Kidney tubule cell (primary cell): ENCODE measurements around the gene SLC24A4.
"Not testable (repeated sequence)": the region's sequence is repeated elsewhere in the genome, so short reads cannot be mapped to it uniquely, and the experiment has no call there.

Experiments
- DNase-seq: peaks from one replicate; pipeline ENCODE4 v3.0.0-alpha.2; 2018; ENCODE audit warnings: low spot score

Gene SLC24A4

DNA sequence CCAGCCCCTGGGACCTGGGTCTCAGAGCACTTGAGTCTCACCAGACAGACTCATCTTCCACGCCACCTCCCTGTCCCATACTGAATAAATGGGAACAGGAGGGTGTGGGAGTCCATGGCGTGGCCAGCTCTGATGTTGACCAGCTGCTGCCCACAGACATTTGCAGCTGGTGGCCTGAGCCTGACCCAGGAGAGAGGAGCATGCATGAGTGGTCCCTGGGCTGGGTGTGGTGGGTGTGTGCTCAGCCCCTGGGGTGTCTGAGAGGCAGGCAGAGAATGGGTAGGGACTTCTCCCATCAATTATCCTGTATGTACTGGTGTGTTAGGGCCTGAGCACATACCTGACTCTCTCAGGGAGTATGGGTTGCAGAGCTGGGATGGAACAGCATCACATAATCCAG is 49.3 kb downstream of the SLC24A4 start:
- DNase-seq: no peak

DNA sequence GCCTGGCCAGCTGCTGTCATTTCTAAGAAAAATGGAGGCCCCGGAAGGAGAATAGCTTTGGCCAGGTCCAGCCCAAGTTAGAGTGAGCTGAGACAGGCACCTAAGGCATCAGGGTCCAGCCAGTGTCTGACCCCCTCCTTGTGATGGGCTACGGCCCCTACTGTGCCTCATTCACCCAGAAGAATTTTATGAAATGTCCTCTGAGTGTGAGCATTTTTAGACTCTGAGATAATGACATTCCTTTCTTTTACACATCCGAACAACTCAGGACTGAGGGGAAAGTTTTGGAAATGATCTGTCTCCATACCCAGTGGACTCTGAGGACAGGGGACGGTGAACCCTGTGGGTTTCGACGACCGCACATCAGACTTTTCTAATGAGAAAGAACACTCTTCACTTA is 50.4 kb downstream of the SLC24A4 start:
- DNase-seq: no peak

DNA sequence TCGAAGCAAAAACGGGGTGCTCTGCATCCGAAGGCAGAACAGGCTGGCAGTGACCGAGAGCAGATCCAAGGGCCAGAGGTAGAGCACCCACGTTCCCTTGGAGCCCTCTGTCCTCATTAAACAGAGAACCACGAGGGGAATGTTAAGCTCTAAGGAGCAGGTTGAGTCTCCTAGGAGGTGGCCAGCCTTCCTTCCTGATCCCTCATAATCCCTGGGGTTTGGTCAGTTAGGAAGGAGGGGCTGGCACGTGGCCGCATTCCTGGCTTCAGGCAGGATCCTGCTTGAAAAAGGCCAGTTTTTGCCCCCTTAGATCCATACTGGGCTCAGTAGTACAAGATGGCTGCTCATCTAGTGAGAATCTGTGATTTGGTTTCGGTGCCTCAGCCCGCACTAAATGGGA is 57.2 kb downstream of the SLC24A4 start:
- DNase-seq: no peak

DNA sequence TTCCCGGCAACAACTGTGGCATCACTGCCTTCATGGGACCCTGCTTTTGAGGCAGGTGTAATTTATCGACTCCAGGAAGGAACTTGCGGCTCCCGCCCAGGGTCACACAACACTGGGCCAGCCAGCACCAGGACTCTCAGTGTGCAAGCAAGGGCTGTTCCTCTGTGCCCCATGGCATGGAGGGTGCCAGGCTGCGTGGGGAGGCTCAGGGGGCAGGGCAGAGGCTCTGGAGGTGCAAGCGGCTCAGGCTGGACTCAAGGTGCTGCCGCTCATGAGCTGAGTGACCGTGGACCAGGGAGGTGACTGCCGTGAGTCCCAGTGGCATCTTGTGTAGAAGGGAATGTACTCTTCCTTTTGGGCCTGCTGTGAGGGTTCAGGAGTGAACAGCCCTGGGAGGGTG is 57.6 kb downstream of the SLC24A4 start:
- no peak for DNase-seq

DNA sequence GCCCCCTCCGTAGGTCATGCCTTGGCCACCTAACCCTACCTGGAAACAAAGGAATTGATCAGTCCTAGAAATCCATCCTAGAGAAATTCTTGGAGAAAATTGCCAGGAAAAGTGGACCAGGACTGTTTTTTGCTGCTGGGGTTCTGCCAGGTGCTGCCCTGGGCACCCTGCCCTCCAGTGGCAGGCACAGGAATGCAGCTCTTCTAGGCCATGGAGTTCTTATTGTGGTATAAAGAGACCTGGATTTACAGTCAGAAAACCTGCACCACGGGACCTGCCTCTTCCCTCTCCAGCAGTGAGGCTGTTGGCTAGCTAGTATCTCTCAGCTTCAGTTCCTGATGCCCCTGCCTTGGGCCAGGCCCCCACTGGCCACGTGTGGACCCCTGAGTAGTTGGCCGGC is 59.7 kb downstream of the SLC24A4 start:
- DNase-seq: peak; percentile 28

DNA sequence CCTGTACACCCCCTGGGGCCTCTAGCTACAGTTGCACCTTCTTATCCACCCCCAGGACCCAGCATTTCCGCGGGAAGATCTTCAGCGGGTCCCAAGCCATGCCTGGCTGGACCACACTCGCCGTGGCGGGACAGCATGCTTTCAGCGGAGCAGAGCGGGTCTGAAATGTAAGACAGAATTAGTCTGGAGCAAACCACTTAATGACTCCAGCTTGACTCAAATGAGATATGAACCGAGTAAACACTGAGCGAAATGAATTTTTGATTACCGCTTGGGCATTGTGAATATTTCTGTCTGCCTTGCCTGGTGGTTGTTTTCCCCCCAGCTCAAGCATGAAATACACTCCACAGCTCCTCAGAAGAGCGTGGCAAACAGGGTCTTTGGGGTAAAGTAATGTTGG is 60.8 kb downstream of the SLC24A4 start:
- no peak for DNase-seq

DNA sequence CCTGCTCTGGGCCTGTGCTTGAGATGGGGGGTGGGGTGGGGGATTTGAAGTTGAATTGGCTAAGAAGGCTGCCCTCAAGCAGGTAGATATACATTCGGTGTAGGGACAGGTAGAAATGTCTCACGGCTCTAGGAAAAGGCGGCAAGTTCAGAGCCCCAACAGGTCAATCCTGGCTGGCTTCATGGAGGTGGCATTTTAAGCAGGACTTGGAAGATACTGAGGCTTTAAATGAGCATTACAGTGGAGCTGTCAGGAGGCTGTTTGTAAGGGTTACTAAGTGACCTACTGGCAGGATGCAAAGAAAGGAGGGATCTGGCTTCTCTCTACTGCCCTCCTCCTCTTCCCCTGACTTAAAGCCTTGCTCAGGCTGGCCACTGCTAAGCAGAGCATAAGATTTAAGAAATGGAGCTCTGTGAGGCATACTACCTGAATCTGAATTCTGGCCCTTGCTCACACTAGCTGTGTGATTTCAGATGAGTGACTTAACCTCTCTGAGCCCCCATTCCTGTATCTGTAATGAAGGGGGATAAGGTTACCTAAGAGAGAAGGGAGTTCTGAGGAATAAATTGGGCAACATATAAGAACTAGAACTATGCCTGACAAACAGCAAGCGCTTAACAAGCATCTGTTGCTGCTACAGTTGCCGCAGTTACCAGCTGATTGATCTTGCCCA is 61.6 kb downstream of the SLC24A4 start:
- no peak for DNase-seq

DNA sequence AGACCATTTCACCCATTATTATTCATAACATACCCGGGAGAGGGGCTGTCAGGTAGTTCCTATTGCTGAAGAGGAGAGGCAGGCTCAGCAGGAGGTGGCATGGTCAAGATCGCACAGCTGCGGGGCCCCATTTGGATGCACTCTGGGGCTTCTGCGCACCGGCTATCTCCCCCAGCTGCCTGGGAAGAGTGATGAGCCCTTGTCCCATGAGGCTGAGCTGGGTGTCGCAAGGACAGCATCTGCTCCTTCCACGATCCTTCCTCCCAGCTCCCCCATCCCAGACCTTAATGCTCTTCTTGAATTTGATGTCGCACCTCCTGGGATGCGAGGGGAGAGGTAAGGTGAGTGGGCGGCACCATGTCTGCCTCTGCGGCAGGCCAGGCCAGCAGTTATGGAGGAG is 62.6 kb downstream of the SLC24A4 start:
- no peak for DNase-seq

DNA sequence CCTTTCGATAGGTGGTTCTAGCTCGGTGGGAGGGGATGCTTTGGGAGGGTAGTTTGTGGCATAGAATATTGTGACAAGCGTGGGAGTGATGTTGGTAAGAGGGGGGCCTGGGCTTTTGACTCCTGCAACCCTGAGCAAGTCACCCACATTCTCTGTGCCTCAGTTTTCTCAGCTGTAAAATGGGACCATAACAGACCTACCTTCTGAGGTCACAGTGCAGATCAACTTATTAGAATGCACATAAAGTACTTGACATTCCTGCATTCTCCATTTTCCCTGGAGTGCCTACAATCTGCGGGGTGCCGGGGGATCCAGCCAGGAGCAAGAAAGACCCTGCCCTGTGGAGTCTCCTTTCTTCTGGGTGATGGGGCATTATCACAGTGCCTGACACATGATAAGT is 63.2 kb downstream of the SLC24A4 start:
- no peak for DNase-seq

DNA sequence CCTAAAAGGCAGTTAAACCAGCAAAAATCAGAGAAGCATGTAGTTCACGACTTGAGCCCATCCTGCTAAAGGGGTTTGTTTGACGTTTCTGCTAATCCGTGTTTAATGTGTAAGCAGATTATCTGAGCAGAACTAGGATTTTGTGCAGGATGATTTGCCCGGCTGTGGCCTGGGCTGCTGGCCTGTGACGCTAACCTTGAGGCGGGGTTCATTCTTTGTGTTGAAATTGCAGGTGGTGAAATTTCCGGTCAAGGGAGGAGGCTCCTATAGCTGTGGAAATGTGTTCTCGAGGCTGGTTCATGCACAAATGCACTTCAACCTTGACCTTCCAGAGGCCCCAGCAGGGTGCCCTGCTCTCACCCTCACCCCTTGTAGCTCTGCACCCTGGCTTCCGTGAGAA is 63.7 kb downstream of the SLC24A4 start:
- DNase-seq: no peak

DNA sequence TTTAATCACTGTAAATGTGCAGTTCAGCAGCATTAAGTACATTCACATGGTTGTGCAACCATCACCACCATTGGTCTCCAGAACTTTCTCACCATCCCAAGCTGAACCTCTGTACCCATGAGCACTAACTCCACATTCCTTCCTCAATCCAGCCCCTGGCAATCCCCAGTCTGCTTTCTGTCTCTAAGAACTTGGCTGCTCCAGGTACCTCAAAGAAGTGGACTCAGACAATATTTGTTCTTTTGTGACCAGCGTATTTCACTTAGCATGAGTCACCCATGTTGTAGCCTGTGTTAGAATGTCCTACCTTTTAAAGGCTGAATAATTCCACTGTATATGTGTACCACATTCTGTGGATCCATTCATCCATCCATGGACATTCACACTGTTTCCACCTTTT is 64.6 kb downstream of the SLC24A4 start:
- DNase-seq: no peak

DNA sequence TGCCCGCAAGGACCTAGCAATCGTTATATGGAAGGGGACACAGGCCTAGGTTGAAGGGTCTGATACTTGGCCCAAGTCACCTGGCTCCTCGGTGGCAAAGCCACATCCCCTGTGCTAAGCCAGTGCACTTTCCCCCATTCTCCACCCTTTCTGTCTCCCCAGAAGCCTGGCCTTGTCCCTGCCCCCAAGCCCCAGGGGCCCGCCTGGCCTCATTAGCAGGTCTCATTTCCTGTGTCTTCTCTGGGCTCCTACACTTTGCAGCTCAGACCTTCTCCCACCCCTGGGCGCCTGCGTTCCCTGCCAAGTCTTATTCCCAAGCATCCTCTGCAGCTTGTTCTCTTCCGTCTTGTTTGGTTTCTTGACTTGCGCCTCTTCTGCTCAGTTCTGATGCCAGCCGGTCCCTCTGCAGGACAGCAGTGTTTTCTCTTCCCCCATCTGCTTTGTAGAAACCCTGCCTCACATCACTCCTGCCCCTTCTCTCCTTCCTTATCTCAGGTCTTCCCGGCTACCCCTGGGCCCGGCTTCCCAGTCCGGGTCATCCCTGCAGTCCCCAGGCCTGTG is 66.7 kb downstream of the SLC24A4 start:
- DNase-seq: no peak

DNA sequence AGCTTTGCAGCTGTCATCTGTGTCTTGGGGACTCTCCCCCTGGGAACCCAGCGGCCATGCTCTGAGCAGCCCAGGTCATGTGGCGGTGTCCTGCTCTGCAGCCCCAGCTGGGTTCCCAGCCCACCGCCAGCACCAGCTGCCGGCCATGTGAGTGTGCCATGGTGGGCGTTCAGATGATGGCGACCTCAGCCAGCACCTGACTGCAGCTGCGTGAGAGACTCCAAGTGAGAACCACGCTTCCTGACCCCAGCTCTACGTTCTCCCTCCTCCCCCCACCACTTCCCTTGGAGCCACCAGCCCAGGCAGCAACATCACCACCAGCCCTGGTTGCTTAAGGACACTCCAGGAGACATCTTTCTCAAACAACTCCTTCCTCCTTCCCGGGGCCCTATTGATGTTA is 68.8 kb downstream of the SLC24A4 start:
- no peak for DNase-seq

DNA sequence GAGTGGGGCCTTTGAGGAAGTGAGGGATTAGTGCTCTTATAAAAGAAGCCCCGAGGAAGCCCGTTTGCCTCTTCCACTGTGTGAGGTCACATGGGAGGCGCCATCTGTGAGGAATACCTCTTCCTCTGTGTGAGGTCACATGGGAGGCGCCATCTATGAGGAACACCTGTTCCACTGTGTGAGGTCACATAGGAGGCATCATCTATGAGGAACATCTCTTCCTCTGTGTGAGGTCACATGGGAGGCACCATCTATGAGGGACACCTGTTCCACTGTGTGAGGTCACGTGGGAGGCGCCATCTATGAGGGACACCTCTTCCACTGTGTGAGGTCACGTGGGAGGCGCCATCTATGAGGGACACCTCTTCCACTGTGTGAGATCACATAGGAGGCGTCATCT is 69.7 kb downstream of the SLC24A4 start:
- DNase-seq: no peak

DNA sequence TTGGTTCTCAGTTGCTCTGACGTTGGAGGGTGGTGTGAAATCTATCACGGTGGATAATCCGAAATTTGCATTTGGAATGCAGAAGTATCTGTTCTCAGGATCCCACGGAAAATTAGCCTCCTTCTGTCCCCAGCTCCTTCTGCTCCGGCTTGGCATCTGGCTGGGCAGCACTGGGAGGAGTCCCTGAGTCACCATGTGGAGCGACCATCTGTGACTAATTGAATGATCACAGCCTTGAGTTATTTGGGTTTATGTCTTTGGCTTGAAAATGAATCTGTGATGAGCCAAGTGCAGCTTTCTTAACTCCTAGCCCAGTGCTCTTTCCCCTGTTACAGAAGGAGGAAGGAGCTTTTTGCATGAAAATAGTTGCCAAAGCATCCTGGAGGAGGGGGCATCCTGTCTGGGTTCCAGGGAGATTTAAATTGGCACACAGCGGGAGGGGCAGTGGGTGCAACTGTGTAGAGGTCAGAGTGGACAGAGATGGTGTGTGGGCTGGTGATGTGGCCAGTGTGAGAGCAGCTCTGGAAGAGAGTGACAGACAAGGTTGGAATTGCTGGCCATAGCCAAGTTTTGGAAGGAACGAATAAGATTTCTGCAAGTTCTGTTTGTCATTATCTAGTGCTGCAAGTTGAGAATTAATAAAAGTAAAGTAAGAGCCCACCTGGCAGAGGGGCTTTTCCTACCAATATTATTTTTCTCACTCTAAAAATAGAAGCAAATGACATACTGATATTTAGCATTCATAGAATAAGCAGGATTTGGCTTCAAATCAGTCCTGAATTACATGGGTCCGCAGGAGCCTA is 74.4 kb downstream of the SLC24A4 start:
- DNase-seq: peak; percentile 88

DNA sequence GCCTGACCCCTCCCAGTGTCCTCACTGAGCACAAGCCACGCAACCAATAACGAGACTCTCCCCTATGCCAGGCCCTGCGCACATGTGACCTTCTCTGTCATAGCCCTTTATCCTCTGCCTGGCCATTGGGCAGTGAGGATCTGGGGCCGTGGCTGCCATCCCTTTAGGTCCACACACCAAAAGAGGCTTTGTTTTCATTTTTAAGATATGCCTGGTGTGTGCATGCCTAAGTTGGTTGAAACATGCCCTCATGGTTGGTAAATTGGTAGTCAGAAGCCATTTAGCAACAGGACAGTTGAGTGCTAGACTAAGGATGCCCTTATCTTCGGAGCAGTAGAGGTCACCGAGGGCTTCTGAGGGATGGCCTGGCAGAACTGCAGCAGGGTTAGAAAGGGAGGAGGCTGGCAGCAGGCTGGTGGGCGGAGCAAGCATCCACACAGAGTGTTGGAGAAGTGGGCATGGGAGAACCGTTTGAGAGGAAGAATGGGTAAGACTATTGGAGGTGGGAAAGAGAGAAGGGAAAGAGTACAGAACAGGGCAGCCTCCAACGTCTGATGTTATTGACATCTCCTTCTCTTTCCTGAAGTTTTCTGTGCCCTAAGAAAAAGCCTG is 75.1 kb downstream of the SLC24A4 start:
- DNase-seq: no peak

DNA sequence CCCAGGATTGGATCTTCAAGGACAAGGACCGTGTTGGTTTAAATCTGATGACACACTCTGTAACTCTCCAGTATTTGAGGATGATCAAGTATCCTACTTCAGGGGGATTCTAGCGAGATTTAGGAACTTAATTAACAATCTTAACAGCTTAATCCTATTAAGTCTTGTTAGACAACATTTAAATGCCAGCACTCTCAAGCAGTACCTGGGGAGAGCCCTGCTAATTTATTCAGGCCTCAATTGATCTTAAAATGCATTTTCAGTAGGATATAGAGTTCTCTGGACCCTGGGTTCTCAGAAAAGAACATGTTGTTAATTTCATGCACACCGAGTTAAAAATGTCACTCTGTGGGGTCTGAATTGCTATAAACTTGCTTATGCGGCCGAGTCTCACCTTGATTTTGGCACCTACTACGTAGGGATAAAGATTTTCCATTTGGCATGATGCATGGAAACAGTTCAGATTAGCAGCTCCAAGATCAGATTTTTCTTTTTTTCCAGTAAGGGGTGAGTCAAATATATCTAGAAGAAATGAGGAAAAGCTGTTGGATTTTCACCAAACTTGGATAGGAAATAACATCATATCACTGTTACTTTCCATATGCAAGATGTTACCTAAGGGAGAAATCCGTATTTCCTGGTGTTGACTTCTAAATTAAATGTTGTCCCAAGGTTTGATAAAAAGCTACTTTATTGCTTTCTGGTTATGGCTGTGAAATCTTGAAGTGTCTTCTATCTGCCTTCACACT is 76.1 kb downstream of the SLC24A4 start:
- no peak for DNase-seq

DNA sequence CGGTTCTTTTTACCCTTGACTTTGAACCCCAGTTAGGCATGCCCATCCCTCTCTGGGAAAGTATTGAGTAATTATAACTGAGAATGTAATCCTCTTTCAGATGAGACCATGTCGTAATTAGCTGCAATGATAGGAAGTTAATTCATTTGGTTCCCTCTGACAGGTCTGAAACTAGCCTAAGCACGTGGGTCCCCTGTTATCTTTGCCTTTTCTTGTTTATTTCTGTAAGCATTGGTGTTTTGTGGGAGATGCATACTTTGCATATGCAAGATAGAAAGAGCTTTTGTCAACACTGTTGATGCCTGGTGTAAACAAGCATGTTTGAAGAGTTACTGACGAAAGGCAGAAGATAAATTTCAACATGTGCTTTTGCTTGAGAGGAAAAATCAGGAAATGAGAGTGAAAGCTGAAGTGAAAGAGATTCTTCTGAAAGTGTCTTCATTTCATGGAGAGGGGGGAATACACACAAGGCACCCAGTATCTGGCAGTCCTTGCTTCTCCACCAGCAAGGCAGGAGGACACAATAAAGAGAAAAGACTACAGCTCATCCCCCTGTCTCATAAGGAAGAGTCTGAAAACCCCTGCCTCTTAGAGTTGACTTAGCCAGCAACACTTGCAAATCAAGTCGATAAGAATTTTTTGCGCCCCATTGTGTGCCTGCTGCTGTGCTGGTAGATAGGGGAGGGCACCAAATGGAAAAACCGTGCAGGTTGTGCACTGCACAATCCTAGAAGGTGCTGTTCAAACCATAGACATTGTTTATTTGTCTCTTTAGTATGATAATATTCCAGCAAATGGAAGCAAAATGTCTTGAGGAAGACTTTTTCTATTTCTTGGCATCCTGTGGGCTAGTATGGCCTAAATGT is 77.8 kb downstream of the SLC24A4 start:
- DNase-seq: no peak

DNA sequence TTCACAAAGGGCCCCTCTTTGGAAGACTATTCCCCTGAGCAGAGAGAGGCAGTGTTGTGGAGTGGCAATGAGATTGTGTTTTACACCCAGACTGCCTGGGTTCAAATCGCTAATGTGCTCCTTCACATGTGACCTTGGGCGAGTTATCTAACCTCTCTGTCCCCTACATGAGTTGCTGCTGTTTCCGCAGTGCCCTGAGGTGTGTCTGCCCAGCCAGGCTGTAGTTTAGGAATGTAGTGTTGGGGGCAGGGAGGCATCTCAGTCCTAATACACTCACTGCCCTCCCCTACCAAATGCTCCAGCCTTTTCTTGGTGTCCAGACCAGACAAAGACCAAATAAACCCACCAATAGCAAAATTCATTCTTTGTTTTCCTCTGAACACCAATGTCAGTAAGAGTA is 78.6 kb downstream of the SLC24A4 start:
- no peak for DNase-seq

DNA sequence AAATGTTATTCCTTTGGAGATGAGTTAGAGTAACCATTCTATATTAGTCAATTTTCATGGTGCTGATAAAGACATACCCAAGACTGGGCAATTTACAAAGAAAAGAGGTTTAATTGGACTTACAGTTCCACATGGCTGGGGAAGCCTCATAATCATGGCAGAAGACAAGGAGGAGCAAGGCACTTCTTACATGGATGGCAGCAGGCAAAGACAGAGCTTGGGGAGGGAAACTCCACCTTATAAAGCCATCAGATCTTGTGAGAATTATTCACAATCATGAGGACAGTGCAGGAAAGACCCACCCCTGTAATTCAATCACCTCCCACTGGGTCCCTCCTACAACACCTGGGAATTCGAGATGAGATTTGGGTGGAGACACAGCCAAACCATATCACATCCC is 79.5 kb downstream of the SLC24A4 start:
- DNase-seq: not testable (repeated sequence)

DNA sequence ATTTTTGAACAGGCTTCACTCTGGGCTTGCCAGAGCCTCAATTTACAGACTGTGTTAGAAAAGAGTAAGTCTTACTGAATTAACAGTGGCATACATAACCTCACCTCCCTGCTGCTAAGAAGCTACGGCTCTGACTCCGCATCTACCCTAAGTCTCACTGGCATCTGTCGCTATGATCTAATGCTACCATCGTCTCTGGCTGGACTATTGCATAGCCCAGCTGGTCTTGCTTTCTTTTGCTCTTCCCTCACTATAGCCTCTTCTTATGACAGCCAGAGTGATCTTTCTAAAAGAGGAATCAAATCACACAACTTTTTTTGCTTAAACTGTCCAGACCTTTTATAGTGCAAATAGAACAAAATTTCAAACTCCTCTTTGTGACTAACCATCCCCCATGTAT is 81.1 kb downstream of the SLC24A4 start:
- DNase-seq: no peak
